H1 (cell line): ENCODE data around the gene SLC48A1.

ENCODE experiments used
- ASH2L ChIP-seq: fragments of 200-600, 300-600 bp; sonication (generic); IDR thresholded peaks from one replicate; pipeline ENCODE4 v1.7.1; 2017; ENCODE audit warnings: low read length
- BRCA1 ChIP-seq: IDR thresholded peaks from 2 replicates; pipeline ENCODE4 v1.6.1; 2012; ENCODE audit warnings: low read depth, low read length, improper control_type of control experiment
- POLR2AphosphoS5 ChIP-seq: IDR thresholded peaks from 2 replicates; pipeline ENCODE4 v1.6.1; 2011; ENCODE audit warnings: low read depth, low read length
- TF ChIP-seq, protein P1 (sequence below): IDR thresholded peaks from 2 replicates; pipeline ENCODE4 v1.6.1; 2012; ENCODE audit warnings: inconsistent platforms
- TF ChIP-seq, protein P2 (sequence below), 3 experiments: IDR thresholded peaks; 1 replicate in 2 of 3; 2 replicates in 1 of 3; pipeline versions ENCODE4 v1.5.1 to v1.6.1; 2011; ENCODE audit warnings: low read length in 3 of 3, mild to moderate bottlenecking in 3 of 3, inconsistent platforms in 2 of 3, low read depth in 1 of 3, moderate library complexity in 1 of 3; ENCODE audit not compliant: insufficient read depth in 1 of 3; ENCODE audit errors: control extremely low read depth in 1 of 3
- TF ChIP-seq, protein P3 (sequence below): fragments of 300-600 bp; sonication (generic); IDR thresholded peaks from 2 replicates; pipeline ENCODE4 v1.7.1; 2012; ENCODE audit warnings: low read length, moderate library complexity, mild to moderate bottlenecking, inconsistent platforms; ENCODE audit not compliant: insufficient replicate concordance

DNA sequence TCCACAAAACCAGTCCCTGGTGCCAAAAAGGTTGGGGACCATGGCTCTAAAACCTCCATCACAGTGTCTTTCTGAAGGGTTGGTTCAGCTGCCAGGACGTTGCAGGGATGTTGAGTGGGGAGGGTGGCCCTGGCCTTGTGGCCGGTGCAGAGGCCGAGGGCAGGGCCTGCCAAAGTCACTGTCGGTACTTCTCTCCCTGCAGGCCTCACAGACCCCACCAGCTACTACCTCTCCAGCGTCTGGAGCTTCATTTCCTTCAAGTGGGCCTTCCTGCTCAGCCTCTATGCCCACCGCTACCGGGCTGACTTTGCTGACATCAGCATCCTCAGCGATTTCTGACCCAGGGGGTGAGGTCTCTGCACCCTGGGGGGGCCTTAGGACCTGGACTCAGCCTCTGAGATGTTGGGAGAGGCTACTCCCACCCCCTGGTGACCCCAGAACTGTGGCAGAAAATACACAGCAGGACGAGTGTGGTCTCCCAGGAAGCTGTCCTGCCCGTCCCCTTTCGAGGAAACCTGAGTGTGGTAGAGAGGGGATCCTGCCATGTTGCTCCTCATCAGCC lies 7.0 kb downstream of the SLC48A1 start:
- TF ChIP-seq, protein P1, sequence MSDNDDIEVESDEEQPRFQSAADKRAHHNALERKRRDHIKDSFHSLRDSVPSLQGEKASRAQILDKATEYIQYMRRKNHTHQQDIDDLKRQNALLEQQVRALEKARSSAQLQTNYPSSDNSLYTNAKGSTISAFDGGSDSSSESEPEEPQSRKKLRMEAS: no peak
- TF ChIP-seq BRCA1 (no peak), POLR2AphosphoS5 (no peak; the same call in 1 of the 2 replicates), ASH2L (no peak)
- TF ChIP-seq, protein P2, sequence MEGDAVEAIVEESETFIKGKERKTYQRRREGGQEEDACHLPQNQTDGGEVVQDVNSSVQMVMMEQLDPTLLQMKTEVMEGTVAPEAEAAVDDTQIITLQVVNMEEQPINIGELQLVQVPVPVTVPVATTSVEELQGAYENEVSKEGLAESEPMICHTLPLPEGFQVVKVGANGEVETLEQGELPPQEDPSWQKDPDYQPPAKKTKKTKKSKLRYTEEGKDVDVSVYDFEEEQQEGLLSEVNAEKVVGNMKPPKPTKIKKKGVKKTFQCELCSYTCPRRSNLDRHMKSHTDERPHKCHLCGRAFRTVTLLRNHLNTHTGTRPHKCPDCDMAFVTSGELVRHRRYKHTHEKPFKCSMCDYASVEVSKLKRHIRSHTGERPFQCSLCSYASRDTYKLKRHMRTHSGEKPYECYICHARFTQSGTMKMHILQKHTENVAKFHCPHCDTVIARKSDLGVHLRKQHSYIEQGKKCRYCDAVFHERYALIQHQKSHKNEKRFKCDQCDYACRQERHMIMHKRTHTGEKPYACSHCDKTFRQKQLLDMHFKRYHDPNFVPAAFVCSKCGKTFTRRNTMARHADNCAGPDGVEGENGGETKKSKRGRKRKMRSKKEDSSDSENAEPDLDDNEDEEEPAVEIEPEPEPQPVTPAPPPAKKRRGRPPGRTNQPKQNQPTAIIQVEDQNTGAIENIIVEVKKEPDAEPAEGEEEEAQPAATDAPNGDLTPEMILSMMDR (IDR thresholded peaks at IDR 0.05; ENCODE audit: control extremely low read depth in 1 of 3, insufficient read depth in 1 of 3, low read depth in 1 of 3, low read length in 3 of 3): no peak
- TF ChIP-seq, protein P3, sequence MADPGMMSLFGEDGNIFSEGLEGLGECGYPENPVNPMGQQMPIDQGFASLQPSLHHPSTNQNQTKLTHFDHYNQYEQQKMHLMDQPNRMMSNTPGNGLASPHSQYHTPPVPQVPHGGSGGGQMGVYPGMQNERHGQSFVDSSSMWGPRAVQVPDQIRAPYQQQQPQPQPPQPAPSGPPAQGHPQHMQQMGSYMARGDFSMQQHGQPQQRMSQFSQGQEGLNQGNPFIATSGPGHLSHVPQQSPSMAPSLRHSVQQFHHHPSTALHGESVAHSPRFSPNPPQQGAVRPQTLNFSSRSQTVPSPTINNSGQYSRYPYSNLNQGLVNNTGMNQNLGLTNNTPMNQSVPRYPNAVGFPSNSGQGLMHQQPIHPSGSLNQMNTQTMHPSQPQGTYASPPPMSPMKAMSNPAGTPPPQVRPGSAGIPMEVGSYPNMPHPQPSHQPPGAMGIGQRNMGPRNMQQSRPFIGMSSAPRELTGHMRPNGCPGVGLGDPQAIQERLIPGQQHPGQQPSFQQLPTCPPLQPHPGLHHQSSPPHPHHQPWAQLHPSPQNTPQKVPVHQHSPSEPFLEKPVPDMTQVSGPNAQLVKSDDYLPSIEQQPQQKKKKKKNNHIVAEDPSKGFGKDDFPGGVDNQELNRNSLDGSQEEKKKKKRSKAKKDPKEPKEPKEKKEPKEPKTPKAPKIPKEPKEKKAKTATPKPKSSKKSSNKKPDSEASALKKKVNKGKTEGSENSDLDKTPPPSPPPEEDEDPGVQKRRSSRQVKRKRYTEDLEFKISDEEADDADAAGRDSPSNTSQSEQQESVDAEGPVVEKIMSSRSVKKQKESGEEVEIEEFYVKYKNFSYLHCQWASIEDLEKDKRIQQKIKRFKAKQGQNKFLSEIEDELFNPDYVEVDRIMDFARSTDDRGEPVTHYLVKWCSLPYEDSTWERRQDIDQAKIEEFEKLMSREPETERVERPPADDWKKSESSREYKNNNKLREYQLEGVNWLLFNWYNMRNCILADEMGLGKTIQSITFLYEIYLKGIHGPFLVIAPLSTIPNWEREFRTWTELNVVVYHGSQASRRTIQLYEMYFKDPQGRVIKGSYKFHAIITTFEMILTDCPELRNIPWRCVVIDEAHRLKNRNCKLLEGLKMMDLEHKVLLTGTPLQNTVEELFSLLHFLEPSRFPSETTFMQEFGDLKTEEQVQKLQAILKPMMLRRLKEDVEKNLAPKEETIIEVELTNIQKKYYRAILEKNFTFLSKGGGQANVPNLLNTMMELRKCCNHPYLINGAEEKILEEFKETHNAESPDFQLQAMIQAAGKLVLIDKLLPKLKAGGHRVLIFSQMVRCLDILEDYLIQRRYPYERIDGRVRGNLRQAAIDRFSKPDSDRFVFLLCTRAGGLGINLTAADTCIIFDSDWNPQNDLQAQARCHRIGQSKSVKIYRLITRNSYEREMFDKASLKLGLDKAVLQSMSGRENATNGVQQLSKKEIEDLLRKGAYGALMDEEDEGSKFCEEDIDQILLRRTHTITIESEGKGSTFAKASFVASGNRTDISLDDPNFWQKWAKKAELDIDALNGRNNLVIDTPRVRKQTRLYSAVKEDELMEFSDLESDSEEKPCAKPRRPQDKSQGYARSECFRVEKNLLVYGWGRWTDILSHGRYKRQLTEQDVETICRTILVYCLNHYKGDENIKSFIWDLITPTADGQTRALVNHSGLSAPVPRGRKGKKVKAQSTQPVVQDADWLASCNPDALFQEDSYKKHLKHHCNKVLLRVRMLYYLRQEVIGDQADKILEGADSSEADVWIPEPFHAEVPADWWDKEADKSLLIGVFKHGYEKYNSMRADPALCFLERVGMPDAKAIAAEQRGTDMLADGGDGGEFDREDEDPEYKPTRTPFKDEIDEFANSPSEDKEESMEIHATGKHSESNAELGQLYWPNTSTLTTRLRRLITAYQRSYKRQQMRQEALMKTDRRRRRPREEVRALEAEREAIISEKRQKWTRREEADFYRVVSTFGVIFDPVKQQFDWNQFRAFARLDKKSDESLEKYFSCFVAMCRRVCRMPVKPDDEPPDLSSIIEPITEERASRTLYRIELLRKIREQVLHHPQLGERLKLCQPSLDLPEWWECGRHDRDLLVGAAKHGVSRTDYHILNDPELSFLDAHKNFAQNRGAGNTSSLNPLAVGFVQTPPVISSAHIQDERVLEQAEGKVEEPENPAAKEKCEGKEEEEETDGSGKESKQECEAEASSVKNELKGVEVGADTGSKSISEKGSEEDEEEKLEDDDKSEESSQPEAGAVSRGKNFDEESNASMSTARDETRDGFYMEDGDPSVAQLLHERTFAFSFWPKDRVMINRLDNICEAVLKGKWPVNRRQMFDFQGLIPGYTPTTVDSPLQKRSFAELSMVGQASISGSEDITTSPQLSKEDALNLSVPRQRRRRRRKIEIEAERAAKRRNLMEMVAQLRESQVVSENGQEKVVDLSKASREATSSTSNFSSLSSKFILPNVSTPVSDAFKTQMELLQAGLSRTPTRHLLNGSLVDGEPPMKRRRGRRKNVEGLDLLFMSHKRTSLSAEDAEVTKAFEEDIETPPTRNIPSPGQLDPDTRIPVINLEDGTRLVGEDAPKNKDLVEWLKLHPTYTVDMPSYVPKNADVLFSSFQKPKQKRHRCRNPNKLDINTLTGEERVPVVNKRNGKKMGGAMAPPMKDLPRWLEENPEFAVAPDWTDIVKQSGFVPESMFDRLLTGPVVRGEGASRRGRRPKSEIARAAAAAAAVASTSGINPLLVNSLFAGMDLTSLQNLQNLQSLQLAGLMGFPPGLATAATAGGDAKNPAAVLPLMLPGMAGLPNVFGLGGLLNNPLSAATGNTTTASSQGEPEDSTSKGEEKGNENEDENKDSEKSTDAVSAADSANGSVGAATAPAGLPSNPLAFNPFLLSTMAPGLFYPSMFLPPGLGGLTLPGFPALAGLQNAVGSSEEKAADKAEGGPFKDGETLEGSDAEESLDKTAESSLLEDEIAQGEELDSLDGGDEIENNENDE: no peak
